NCI-H128 (cell line): ENCODE results near the gene TMEM107.
"Not testable (repeated sequence)": the region's sequence is repeated elsewhere in the genome, so short reads cannot be mapped to it uniquely, and the experiment has no call there.

Experiments used
- DNase-seq: peaks from one replicate; lab custom pipeline; 2025; ENCODE audit not compliant: unreplicated experiment; lab: John Stamatoyannopoulos, UW

The TMEM107 gene

GRCh38 chr17:8189711-8190477, 13.7 kb upstream of the TMEM107 start, which contains the start of gene BORCS6:
TSS of gene BORCS6 (minus strand) at chr17:8190180. CDS start at chr17:8190140, 40 bp downstream.
- DNase-seq = peak; percentile 87

DNA sequence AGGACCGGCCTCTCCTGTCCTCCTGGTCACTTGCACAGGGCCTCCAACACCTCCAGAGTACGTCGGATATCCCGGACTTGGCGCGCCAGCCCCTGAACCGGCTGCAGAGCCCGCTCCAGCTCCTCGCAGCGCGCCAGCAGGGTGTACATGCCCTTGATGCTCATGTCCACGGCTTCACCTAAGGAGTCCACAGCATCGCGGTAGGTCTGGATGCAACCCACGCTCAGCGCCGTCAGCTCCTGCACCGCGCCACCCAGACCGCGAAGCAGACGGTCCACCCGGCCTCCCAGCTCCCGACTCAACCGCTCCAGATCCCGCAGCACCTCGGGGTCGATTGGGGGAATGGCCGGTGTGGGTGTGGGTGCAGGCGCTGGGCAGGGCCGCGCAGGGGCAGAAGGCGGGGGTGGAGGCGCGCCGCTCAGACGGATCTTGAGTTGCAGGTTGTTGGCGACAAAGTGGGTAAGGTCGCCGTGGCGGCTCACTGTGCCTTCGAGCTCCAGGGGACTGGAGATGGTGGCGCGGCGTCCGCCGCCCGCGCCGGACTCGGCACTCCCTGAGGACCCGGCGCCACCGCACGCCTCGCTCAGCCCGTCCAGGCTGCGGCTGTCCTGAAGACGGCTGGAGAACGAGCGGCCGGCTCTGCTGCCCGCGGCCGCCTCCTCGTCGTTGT, 13.0 kb upstream of the TMEM107 start:
- DNase-seq = no peak

- DNase-seq = no peak
Observed at GRCh38 chr17:8188263-8188839, 12.2 kb upstream of the TMEM107 start.

- peak; percentile 72 for DNase-seq
Observed at GRCh38 chr17:8187517-8188262, 11.5 kb upstream of the TMEM107 start.

DNA sequence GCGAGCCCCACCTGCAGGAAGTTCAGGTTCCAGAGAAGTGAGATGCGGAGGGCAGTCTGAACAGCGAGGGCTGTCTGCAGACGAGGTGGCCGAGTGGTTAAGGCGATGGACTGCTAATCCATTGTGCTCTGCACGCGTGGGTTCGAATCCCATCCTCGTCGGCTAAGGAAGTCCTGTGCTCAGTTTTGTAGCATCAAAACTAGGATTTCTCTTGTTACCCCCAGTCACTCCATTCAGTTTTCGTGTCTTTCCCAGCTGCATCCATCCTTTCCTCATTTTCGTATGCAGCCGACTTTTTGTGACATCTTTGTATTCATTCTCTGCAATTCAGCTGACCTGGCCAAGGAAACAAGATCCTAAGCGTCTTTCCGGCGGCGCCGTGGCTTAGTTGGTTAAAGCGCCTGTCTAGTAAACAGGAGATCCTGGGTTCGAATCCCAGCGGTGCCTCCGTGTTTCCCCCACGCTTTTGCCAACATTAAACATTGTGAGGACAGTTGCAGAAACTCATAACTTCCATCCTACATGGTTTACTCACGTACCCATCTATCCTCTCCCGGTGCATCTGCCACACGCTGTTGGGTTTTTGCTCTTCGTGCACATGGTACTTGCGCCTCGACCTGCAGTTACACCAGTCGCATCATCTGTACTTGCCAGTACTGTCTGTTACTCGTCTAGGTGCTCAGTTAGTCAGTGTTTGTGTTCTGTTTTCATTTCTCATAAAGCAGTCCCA, 10.8 kb upstream of the TMEM107 start:
- DNase-seq = peak; percentile 74

GRCh38 chr17:8186446-8186786, 10.2 kb upstream of the TMEM107 start:
- DNase-seq = no peak

DNA sequence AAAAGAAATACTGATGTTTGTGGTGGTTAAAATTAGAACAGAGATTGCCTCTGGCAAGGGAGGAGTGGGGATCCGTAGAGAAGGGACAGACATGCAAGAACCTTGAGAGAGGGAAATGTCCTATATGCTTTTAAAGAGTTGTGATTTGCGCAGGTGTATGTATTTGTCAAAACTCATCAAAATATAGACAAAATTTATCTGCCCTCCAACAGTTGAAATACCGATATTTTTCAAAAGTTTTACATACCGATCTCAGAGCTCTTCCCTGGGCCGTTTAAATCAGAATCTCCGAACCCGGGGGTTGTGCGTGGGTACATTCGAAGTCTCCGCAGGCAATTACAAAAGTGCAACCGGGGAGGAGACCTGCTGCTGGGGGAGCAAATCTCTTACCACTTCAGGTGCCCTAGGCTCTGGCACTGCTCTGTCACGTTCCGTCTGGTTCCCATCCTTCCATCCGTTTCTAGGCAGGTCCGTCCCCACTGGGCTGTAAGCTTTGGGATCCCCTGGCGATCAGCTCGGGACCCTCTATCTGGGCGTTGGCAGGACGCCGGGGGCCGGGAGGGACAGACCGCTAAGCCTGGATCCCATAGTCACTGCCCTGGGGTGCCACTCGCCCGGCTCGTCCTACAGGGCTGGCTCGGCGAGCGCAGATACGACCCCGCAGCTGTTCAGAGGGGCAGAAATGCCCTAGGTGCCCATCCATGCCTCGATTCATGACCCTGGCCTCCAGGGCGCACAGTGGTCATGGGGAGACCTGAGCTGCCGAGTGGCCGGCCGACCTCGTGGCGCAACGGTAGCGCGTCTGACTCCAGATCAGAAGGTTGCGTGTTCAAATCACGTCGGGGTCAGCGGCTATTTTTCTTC, 9.6 kb upstream of the TMEM107 start:
- peak; percentile 26 for DNase-seq

DNA sequence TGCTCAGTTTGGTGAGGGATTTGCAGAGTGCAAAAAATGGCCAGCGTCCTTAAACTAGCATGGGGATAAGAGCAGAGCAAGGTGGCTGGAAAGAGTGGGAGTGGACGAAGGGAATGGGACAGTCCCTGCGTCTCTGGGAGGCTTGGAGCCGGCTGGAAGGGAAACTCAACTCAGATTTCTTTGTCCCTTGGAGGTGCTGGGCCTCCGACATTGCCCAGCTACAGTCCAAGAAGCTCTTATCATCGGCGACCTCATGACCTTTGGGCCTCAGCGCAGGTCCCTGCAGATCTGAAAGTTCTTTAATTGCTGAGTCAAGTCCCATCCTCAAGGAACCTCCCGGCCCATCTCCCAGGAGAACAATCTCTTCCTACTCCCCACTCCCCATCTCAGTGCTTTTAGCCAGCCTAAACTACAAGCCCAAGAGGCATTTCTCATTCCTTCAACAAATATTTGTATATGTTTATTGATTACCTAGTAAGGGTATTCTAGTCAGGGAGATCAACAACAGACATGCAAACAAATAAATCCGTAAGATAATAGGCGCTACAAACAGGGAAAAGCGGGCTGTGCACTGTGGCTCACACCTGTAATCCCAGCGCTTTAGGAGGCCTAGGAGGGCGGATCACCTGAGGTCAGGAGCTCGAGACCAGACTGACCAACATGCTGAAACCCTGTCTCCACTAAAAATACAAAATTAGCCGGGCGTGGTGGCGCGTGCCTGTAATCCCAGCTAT, 985 bp upstream of the TMEM107 start:
- DNase-seq = no peak

- DNase-seq = no peak
Observed at GRCh38 chr17:8175795-8176196, 384 bp downstream of the TMEM107 start.

GRCh38 chr17:8173871-8174322, 2.3 kb downstream of the TMEM107 start:
- DNase-seq = no peak

DNA sequence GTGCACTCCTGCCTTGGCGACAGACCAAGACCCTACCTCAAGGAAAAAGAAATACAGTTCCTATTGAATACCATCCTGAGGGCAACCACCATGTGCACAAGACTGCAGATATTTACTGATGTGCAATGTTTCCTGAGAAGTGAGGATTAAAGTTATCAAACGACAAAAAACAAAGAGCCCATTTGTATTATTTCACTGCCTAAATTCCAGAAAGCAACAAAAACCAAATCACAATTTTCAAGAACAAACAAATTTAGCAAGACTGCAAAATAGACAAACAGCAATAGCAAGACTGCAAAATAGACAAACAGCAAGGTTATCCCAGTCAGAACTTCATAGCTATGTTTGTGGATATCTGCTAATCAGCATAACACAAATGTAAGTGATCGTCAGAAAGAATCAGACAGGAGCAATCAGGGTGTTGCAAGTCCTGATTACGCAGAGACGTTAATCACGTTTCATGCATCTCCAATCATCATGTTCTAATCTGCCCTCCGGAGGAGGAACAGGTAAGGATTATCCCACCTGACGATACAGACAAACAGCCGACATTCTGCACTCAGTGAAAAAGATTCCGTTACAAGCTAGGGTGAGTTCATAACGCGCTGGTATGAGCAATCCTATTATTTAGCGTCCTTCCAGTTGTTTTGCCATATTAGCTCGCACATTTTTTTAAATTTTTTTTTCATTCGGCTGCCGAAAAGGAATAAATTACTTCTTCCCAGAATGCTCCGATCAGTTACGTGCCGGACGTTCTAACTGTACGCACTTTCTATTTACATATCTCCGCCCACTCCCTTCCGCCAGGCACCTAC, 2.9 kb downstream of the TMEM107 start:
- peak; percentile 76 for DNase-seq

DNA sequence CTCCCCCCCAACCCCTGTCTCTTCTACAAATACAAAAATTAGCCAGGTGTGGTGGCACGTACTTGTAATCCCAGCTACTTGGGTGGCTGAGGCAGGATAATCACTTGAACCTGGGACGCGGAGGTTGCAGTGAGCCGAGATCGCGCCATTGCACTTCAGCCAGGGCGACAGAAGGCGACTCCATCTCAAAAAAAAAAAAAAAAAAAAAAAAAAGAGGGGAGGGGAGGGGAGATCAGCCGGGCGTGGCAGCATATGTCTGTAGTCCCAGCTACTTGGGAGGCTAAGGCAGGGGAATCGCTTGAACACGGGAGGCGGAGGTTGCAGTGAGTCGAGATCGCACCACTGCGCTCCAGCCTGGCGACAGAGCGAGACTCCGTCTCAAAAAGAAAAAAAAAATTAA, 6.0 kb downstream of the TMEM107 start:
- DNase-seq = not testable (repeated sequence)

DNA sequence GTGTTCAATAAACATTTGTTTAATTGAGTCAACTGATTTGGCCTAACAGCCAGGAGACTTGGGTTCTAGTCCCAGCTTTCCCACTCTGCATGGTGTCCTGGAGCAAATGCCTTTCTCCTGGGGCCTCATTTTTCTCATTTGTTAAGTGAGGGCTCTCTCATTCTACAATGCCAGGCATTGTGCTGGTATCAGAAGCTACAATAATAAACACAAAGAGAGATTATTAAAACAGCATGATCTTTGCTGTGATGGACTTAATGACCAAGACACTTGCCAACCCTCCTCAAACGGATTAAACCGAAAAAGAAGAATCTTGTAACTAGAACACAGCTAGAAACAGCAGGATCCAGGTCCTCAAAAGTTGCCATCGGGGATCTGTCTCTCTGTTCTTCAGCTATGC, 8.7 kb downstream of the TMEM107 start:
- no peak for DNase-seq

- no peak for DNase-seq
Observed at GRCh38 chr17:8166731-8167130, 9.4 kb downstream of the TMEM107 start.

DNA sequence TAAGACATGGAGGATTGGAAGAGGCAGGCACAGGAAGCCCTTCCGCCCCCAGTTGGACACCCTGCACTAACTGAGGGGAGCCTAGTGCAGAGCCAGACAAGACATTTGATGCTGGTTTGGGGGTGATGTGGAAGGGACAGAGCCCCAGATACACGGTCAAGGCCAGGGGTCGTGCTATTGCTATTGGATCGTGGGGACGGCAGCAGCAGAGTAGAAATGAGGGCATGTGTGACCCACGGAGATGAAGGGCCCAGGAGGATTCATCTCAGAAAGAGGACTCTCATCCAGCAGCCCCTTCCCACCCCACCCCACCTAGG, 11.4 kb downstream of the TMEM107 start:
- no peak for DNase-seq

GRCh38 chr17:8163978-8164814, 12.0 kb downstream of the TMEM107 start:
- no peak for DNase-seq
